ENCODE measurements around the gene JAZF1. TPM values are rescaled to one million over a fixed set of nuclear protein-coding genes. Genes with fewer than 3 reads are reported as not detected.

Gene JAZF1
- polyA plus RNA-seq, 1 experiment = 11.6 TPM

GRCh38 chr7:27911920-27912319, 268.7 kb downstream of the JAZF1 start:
- Histone ChIP-seq H3K4me3 (ENCODE audit: low read depth, low read length) (no peak overlapping the region), H3K27me3 (ENCODE audit: control insufficient read depth, insufficient read depth, low read length) (no peaks in the 10 kb centered on the region), H3K36me3 (ENCODE audit: control insufficient read depth, insufficient read depth, low read length) (no peaks in the 10 kb centered on the region)
- no peak for DNase-seq (ENCODE audit: low read depth)
- no peak for TF ChIP-seq CTCF (IDR thresholded peaks at IDR 0.05; ENCODE audit: insufficient read depth, low read depth, low read length)
- CTCF ChIA-PET = interaction anchor here (0.7 to 3.2 kb wide), 3 partner anchors 8 to 105 kb away, joined by 3 to 15 read pairs (median 3); no protein-coding TSS in a partner anchor
- POLR2A ChIA-PET = no interaction called here

DNA sequence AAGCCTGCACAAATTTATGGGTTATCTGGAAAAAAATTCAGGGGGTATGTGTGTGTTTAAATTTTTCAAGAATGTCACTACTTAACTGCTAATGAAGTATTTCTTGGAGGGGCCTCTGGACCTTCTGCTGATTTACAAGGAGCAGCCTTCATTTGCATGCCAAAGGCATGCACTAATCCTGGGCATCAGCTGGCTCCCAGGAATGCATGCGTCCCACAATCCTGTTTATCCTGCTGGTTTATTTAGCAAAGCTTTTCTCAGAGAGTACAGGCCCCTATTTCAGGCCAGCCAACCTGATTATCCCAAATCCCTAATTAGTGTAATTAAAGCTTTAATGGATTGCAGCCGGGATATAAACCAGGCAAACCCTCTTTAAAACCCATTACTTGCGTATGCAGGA, 270.3 kb downstream of the JAZF1 start:
- CTCF ChIA-PET = interaction anchor here (1.1 to 3.2 kb wide), 2 partner anchors 10 to 183 kb away, joined by 3 to 15 read pairs; no protein-coding TSS in a partner anchor
- H3K4me3 ChIP-seq (ENCODE audit: low read depth, low read length) = no peak overlapping the region
- H3K36me3 ChIP-seq (ENCODE audit: control insufficient read depth, insufficient read depth, low read length) = no peaks in the 10 kb centered on the region
- TF ChIP-seq CTCF (IDR thresholded peaks at IDR 0.05; ENCODE audit: insufficient read depth, low read depth, low read length) = no peak
- POLR2A ChIA-PET = no interaction called here
- H3K27me3 ChIP-seq (ENCODE audit: control insufficient read depth, insufficient read depth, low read length) = no peaks in the 10 kb centered on the region
- no peak for DNase-seq (ENCODE audit: low read depth)

DNA sequence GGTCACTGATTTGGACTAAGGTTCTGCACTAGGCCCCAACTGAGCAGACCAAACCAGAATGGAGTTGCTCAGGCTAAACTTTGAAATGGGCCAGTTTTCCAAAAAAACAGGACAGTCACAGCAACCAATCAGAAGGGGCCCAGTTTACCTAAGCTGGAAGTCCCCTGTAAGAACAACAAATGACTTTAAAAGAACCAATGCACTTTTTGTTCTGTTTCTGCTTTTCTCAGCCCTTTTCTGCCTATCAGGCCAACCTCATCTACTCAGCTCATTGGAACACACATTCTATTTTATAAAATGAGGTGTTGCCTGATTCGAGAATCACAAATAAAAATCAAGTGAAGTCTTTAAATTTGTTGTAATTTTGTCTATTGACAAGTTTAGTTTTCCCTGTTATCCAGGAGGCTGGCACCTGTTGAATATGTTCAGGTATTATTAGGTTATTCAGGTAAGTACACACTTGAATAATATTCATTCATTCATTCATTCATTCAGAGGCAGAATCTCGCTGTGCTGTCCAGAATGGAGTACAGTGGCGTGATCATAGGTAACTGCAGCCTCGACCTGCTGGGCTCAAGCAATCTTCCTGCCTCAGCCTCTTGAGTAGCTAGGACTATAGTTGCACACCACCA, 271.9 kb downstream of the JAZF1 start:
- CTCF ChIA-PET = interaction anchor here (1.1 kb wide), 1 partner anchor 10 kb away, joined by 3 read pairs; no protein-coding TSS in a partner anchor
- POLR2A ChIA-PET = no interaction called here
- H3K27me3 ChIP-seq (ENCODE audit: control insufficient read depth, insufficient read depth, low read length) = no peaks in the 10 kb centered on the region
- DNase-seq (ENCODE audit: low read depth) = no peak
- no peak for TF ChIP-seq CTCF (IDR thresholded peaks at IDR 0.05; ENCODE audit: insufficient read depth, low read depth, low read length)
- H3K36me3 ChIP-seq (ENCODE audit: control insufficient read depth, insufficient read depth, low read length) = no peaks in the 10 kb centered on the region
- no peak overlapping the region for H3K4me3 ChIP-seq (ENCODE audit: low read depth, low read length)

DNA sequence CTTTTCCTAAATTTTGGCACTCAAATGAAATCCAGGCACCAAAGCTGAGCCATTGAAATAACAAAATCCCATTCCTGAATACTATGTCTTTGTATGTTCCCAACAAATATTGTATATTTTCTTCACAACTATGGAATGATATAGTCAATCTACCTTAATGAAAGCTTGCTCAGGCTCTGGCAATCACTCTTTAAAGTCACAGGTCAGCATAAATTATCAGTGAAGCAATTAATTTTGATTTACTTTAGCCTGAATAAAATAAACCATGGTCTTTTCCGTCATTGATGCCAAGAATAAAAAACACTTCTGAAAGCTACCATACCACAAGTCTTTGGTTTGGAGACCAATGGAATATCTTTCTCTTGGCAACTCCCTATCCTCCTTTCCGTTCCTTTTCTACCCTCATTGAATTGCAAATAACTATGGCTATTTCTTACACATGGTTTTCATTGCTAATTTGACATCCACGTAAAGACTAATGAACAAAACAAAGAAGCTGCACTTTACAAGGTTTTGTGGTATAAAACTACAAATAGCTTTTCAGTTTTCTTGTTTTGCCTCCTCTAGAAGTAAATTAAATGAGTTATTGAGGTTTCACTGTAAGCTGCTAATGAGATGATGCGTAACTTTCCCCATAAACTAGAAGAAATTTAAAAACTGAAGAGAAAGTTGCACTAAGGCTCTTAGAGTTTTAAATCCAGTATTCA, 274.1 kb downstream of the JAZF1 start:
- no peaks in the 10 kb centered on the region for H3K36me3 ChIP-seq (ENCODE audit: control insufficient read depth, insufficient read depth, low read length)
- DNase-seq (ENCODE audit: low read depth) = no peak
- no peak for TF ChIP-seq CTCF (IDR thresholded peaks at IDR 0.05; ENCODE audit: insufficient read depth, low read depth, low read length)
- ChIA-PET CTCF (no interaction called here), POLR2A (interaction anchor here (0.6 kb wide), 1 partner anchor 114 kb away, joined by 4 read pairs; no protein-coding TSS in a partner anchor)
- no peak overlapping the region for H3K4me3 ChIP-seq (ENCODE audit: low read depth, low read length)
- H3K27me3 ChIP-seq (ENCODE audit: control insufficient read depth, insufficient read depth, low read length) = no peaks in the 10 kb centered on the region

- CTCF ChIA-PET = no interaction called here
Measured at GRCh38 chr7:27905951-27906350, 274.6 kb downstream of the JAZF1 start.

More at GRCh38 chr7:27905951-27906350, 274.6 kb downstream of the JAZF1 start:
- TF ChIP-seq CTCF (IDR thresholded peaks at IDR 0.05; ENCODE audit: insufficient read depth, low read depth, low read length) = no peak
- Histone ChIP-seq H3K27me3 (ENCODE audit: control insufficient read depth, insufficient read depth, low read length) (no peaks in the 10 kb centered on the region), H3K36me3 (ENCODE audit: control insufficient read depth, insufficient read depth, low read length) (no peaks in the 10 kb centered on the region), H3K4me3 (ENCODE audit: low read depth, low read length) (no peak overlapping the region)
- no peak for DNase-seq (ENCODE audit: low read depth)
- POLR2A ChIA-PET = interaction anchor here (0.6 kb wide), 1 partner anchor 115 kb away, joined by 4 read pairs; no protein-coding TSS in a partner anchor

Measured in BJ (cell line).